GM23338 (cell line): ENCODE measurements around the gene RMDN3. TPM values are rescaled to one million over a fixed set of nuclear protein-coding genes. Genes with fewer than 3 reads are reported as not detected.

Source experiments
- ATAC-seq: fragments of 200-7000 bp; cut with Tn5 transposase; 3 replicates; pipeline ENCODE4 v1.9.1; 2020
- DNase-seq: peaks from one replicate; pipeline ENCODE4 v3.0.0-alpha.2; 2015; ENCODE audit warnings: low spot score
- H2AFZ ChIP-seq: fragments of 200-600 bp; sonication (generic); 2 replicates; pipeline ENCODE4 v1.8.0; 2016; ENCODE audit warnings: antibody characterized with exemption, mild to moderate bottlenecking, moderate library complexity
- H3F3A ChIP-seq: fragments of 200-600 bp; sonication (generic); replicated peaks from 2 replicates; pipeline ENCODE4 v1.8.0; 2017; ENCODE audit warnings: antibody characterized with exemption, mixed run types, low read depth
- H3K27ac ChIP-seq: fragments of 200-600 bp; sonication (generic); 2 replicates; pipeline ENCODE4 v1.6.1; 2016; ENCODE audit warnings: low read depth
- H3K27me3 ChIP-seq: fragments of 200-600 bp; sonication (generic); 2 replicates; pipeline ENCODE4 v1.8.0; 2016; ENCODE audit warnings: mild to moderate bottlenecking, mixed run types, moderate library complexity; ENCODE audit not compliant: insufficient read depth
- H3K36me3 ChIP-seq: fragments of 200-600 bp; sonication (generic); 2 replicates; pipeline ENCODE4 v1.8.0; 2016; ENCODE audit warnings: mild to moderate bottlenecking; ENCODE audit not compliant: insufficient read depth
- H3K4me1 ChIP-seq: fragments of 200-600 bp; sonication (generic); 2 replicates; pipeline ENCODE4 v1.8.0; 2016; ENCODE audit warnings: mild to moderate bottlenecking, moderate library complexity; ENCODE audit not compliant: insufficient read depth
- H3K4me2 ChIP-seq: fragments of 200-600 bp; sonication (generic); 2 replicates; pipeline ENCODE4 v1.7.1; 2017; ENCODE audit warnings: mixed run types
- H3K4me3 ChIP-seq: fragments of 200-600 bp; sonication (generic); 2 replicates; pipeline ENCODE4 v1.6.1; 2016; ENCODE audit warnings: mixed run types
- H3K79me2 ChIP-seq: fragments of 200-600 bp; sonication (generic); replicated peaks from 2 replicates; pipeline ENCODE4 v1.8.0; 2017; ENCODE audit warnings: mild to moderate bottlenecking; ENCODE audit not compliant: insufficient read depth
- H3K9me2 ChIP-seq: fragments of 200-600 bp; sonication (generic); 2 replicates; pipeline ENCODE4 v1.8.0; 2017; ENCODE audit not compliant: insufficient read depth
- H4K20me1 ChIP-seq: fragments of 200-600 bp; sonication (generic); replicated peaks from 2 replicates; pipeline ENCODE4 v1.8.0; 2017; ENCODE audit warnings: mild to moderate bottlenecking; ENCODE audit not compliant: insufficient read depth
- H3K27ac Mint-ChIP-seq: 2 replicates; pipeline ENCODE4 v1.8.0; 2020; ENCODE audit warnings: inconsistent platforms, mild to moderate bottlenecking, moderate library complexity, mixed read lengths
- H3K27me3 Mint-ChIP-seq: 3 replicates; pipeline ENCODE4 v1.8.0; 2022; ENCODE audit warnings: low read depth, mild to moderate bottlenecking, moderate library complexity, mixed read lengths, inconsistent platforms; ENCODE audit not compliant: insufficient read depth, poor library complexity
- H3K36me3 Mint-ChIP-seq: 3 replicates; pipeline ENCODE4 v1.8.0; 2021; ENCODE audit warnings: low read depth, mild to moderate bottlenecking, inconsistent platforms, moderate library complexity, mixed read lengths
- H3K4me1 Mint-ChIP-seq: 3 replicates; pipeline ENCODE4 v1.8.0; 2020; ENCODE audit warnings: mild to moderate bottlenecking, inconsistent platforms, mixed read lengths
- H3K4me3 Mint-ChIP-seq: 3 replicates; pipeline ENCODE4 v1.8.0; 2021; ENCODE audit warnings: moderate library complexity, mild to moderate bottlenecking, inconsistent platforms, mixed read lengths
- H3K9me3 Mint-ChIP-seq: 3 replicates; pipeline ENCODE4 v1.8.0; 2020; ENCODE audit warnings: moderate library complexity, mild to moderate bottlenecking, inconsistent platforms, mixed read lengths
- CREB1 ChIP-seq: fragments of 250-450 bp; sonication (Bioruptor Pico); IDR thresholded peaks from 2 replicates; pipeline ENCODE4 v1.5.0; 2020; ENCODE audit warnings: low read depth, mild to moderate bottlenecking, moderate library complexity
- EZH2 ChIP-seq: fragments of 200-600 bp; sonication (generic); IDR thresholded peaks from one replicate; pipeline ENCODE4 v1.8.0; 2017; ENCODE audit warnings: antibody characterized with exemption, mild to moderate bottlenecking, low read depth; ENCODE audit not compliant: unreplicated experiment
- EZH2phosphoT487 ChIP-seq: fragments of 200-600 bp; sonication (generic); IDR thresholded peaks from one replicate; pipeline ENCODE4 v1.8.1; 2018; ENCODE audit warnings: antibody characterized with exemption; ENCODE audit not compliant: unreplicated experiment
- JUNB ChIP-seq: IDR thresholded peaks from one replicate; pipeline ENCODE4 v1.6.1; 2016; ENCODE audit warnings: antibody characterized with exemption; ENCODE audit not compliant: unreplicated experiment
- POLR2AphosphoS5 ChIP-seq: IDR thresholded peaks from 2 replicates; pipeline ENCODE4 v1.6.1; 2016; ENCODE audit warnings: antibody characterized with exemption, low read depth
- REST ChIP-seq: IDR thresholded peaks from one replicate; pipeline ENCODE4 v1.6.1; 2018; ENCODE audit warnings: antibody characterized with exemption; ENCODE audit not compliant: unreplicated experiment
- STAT1 ChIP-seq: IDR thresholded peaks from one replicate; pipeline ENCODE4 v1.6.1; 2016; ENCODE audit warnings: antibody characterized with exemption; ENCODE audit not compliant: unreplicated experiment
- ZNF114 ChIP-seq: fragments of 250-450 bp; sonication (Bioruptor Pico); IDR thresholded peaks from 2 replicates; pipeline ENCODE4 v1.5.0; 2020; ENCODE audit warnings: mild to moderate bottlenecking, moderate library complexity
- ZNF331 ChIP-seq: fragments of 250-450 bp; sonication (Bioruptor Pico); IDR thresholded peaks from 2 replicates; pipeline ENCODE4 v1.5.0; 2020; ENCODE audit warnings: low read depth, mild to moderate bottlenecking, moderate library complexity
- polyA plus RNA-seq: library from polyadenylated mRNA; unstranded; fragments of >200 nt; fragmentation: Nextera tagmentation; extraction: Ambion mirVana; gene quantifications from 2 replicates; pipeline ENCODE4 v1.2.1, GENCODE V29; 2016
- total RNA-seq: library from RNA; depleted of rRNA; stranded (reverse); fragments of >200 nt; shearing (Covaris generic); gene quantifications from 2 replicates; pipeline ENCODE4 v1.2.3, GENCODE V29; 2014
- TF ChIP-seq, protein P1 (sequence below): fragments of 250-450 bp; sonication (Bioruptor Pico); IDR thresholded peaks from 2 replicates; pipeline ENCODE4 v1.5.0; 2020; ENCODE audit warnings: mild to moderate bottlenecking, moderate library complexity

Gene RMDN3
- total and polyA plus RNA-seq, 2 experiments from 2014 or later: 15.6 to 17.0 TPM

GRCh38 chr15:40803076-40803475 is 48.0 kb upstream of the RMDN3 start:
- Mint-ChIP-seq H3K4me3 (no peak overlapping the region), H3K4me1 (peaks cover 28% of the 10 kb centered on the region), H3K36me3 (peaks cover 7% of the 10 kb centered on the region; the same call in 2 of the 3 replicates), H3K27me3 (peaks cover 13% of the 10 kb centered on the region), H3K9me3 (no peaks in the 10 kb centered on the region), H3K27ac (no peak overlapping the region)
- ATAC-seq (no peak), DNase-seq (no peak)
- TF ChIP-seq CREB1 (CRISPR knock-in tag) (no peak), REST (no peak), ZNF331 (no peak), EZH2 (no peak), POLR2AphosphoS5 (no peak), JUNB (no peak), ZNF114 (CRISPR knock-in tag) (no peak), EZH2phosphoT487 (no peak), STAT1 (no peak)
- TF ChIP-seq, protein P1, sequence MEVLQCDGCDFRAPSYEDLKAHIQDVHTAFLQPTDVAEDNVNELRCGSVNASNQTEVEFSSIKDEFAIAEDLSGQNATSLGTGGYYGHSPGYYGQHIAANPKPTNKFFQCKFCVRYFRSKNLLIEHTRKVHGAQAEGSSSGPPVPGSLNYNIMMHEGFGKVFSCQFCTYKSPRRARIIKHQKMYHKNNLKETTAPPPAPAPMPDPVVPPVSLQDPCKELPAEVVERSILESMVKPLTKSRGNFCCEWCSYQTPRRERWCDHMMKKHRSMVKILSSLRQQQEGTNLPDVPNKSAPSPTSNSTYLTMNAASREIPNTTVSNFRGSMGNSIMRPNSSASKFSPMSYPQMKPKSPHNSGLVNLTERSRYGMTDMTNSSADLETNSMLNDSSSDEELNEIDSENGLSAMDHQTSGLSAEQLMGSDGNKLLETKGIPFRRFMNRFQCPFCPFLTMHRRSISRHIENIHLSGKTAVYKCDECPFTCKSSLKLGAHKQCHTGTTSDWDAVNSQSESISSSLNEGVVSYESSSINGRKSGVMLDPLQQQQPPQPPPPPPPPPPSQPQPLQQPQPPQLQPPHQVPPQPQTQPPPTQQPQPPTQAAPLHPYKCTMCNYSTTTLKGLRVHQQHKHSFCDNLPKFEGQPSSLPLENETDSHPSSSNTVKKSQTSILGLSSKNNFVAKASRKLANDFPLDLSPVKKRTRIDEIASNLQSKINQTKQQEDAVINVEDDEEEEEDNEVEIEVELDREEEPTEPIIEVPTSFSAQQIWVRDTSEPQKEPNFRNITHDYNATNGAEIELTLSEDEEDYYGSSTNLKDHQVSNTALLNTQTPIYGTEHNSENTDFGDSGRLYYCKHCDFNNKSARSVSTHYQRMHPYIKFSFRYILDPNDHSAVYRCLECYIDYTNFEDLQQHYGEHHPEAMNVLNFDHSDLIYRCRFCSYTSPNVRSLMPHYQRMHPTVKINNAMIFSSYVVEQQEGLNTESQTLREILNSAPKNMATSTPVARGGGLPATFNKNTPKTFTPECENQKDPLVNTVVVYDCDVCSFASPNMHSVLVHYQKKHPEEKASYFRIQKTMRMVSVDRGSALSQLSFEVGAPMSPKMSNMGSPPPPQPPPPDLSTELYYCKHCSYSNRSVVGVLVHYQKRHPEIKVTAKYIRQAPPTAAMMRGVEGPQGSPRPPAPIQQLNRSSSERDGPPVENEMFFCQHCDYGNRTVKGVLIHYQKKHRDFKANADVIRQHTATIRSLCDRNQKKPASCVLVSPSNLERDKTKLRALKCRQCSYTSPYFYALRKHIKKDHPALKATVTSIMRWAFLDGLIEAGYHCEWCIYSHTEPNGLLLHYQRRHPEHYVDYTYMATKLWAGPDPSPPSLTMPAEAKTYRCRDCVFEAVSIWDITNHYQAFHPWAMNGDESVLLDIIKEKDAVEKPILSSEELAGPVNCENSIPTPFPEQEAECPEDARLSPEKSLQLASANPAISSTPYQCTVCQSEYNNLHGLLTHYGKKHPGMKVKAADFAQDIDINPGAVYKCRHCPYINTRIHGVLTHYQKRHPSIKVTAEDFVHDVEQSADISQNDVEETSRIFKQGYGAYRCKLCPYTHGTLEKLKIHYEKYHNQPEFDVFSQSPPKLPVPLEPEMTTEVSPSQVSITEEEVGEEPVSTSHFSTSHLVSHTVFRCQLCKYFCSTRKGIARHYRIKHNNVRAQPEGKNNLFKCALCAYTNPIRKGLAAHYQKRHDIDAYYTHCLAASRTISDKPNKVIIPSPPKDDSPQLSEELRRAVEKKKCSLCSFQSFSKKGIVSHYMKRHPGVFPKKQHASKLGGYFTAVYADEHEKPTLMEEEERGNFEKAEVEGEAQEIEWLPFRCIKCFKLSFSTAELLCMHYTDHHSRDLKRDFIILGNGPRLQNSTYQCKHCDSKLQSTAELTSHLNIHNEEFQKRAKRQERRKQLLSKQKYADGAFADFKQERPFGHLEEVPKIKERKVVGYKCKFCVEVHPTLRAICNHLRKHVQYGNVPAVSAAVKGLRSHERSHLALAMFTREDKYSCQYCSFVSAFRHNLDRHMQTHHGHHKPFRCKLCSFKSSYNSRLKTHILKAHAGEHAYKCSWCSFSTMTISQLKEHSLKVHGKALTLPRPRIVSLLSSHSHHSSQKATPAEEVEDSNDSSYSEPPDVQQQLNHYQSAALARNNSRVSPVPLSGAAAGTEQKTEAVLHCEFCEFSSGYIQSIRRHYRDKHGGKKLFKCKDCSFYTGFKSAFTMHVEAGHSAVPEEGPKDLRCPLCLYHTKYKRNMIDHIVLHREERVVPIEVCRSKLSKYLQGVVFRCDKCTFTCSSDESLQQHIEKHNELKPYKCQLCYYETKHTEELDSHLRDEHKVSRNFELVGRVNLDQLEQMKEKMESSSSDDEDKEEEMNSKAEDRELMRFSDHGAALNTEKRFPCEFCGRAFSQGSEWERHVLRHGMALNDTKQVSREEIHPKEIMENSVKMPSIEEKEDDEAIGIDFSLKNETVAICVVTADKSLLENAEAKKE (CRISPR knock-in tag): no peak
- Histone ChIP-seq H3K4me3 (no peak overlapping the region), H3K27me3 (no peaks in the 10 kb centered on the region), H3K27ac (no peak overlapping the region), H2AFZ (no peak overlapping the region), H4K20me1 (peaks cover 3% of the 10 kb centered on the region; the same call in 1 of the 2 replicates), H3F3A (peaks cover 5% of the 10 kb centered on the region; the same call in 1 of the 2 replicates), H3K4me1 (peaks cover 31% of the 10 kb centered on the region), H3K79me2 (peaks cover 35% of the 10 kb centered on the region), H3K36me3 (no peaks in the 10 kb centered on the region), H3K9me2 (no peaks in the 10 kb centered on the region), H3K4me2 (no peak overlapping the region)
